Measurements from ENCODE around the gene MFF.

MFF gene

DNA sequence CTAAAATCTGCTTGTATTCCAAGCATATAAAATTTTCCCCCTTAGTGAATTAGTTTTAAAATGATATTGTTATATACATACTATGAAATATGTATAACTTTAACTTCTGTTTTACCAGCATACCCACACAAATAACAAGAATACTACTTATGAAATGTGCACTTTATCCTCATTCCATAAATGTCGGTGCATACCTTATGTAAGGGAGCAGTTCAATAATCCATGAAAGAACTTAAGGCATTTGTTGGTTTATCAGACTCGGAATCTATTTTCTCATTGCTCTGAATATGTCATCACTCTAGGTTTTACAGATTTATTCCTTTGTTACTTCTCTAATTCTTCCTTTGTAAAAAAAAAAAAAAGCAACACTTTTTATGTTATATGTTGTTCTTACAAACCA lies 12.5 kb upstream of the MFF start:
- H4K20me1 ChIP-seq (ENCODE audit: insufficient read depth, low read length): no peaks in the 10 kb centered on the region

GRCh38 chr2:227313310-227313709 lies 11.7 kb upstream of the MFF start:
- no peak overlapping the region for H2AFZ ChIP-seq (ENCODE audit: low read depth, low read length)
- TF ChIP-seq, protein P1, sequence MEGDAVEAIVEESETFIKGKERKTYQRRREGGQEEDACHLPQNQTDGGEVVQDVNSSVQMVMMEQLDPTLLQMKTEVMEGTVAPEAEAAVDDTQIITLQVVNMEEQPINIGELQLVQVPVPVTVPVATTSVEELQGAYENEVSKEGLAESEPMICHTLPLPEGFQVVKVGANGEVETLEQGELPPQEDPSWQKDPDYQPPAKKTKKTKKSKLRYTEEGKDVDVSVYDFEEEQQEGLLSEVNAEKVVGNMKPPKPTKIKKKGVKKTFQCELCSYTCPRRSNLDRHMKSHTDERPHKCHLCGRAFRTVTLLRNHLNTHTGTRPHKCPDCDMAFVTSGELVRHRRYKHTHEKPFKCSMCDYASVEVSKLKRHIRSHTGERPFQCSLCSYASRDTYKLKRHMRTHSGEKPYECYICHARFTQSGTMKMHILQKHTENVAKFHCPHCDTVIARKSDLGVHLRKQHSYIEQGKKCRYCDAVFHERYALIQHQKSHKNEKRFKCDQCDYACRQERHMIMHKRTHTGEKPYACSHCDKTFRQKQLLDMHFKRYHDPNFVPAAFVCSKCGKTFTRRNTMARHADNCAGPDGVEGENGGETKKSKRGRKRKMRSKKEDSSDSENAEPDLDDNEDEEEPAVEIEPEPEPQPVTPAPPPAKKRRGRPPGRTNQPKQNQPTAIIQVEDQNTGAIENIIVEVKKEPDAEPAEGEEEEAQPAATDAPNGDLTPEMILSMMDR (IDR thresholded peaks at IDR 0.05; ENCODE audit: low read depth, low read length): no peak
- no peak for TF ChIP-seq EZH2phosphoT487 (IDR thresholded peaks at IDR 0.05; ENCODE audit: low read depth)
- H3K4me3 ChIP-seq (ENCODE audit: low read length): no peak overlapping the region
- H3K4me1 ChIP-seq (ENCODE audit: low read length): peaks cover 10% of the 10 kb centered on the region
- no peaks in the 10 kb centered on the region for H3K79me2 ChIP-seq (ENCODE audit: low read length)
- no peak overlapping the region for H3K4me2 ChIP-seq (ENCODE audit: low read length)
- H3K27me3 ChIP-seq (ENCODE audit: low read depth, low read length): no peaks in the 10 kb centered on the region
- H3K36me3 ChIP-seq (replicated peaks; ENCODE audit: low read depth, low read length): no peaks in the 10 kb centered on the region
- no peaks in the 10 kb centered on the region for H4K20me1 ChIP-seq (ENCODE audit: insufficient read depth, low read length)
- no peaks in the 10 kb centered on the region for H3K9me3 ChIP-seq (ENCODE audit: insufficient read depth, low read length)
- no peak overlapping the region for H3K27ac ChIP-seq (ENCODE audit: low read length)
- no peak overlapping the region for H3K9ac ChIP-seq (ENCODE audit: low read length)

More for the DNA sequence above, 12.5 kb upstream of the MFF start:
- no peak overlapping the region for H3K27ac ChIP-seq (ENCODE audit: low read length)
- H2AFZ ChIP-seq (ENCODE audit: low read depth, low read length): no peak overlapping the region
- no peaks in the 10 kb centered on the region for H3K79me2 ChIP-seq (ENCODE audit: low read length)
- H3K4me1 ChIP-seq (ENCODE audit: low read length): peaks cover 11% of the 10 kb centered on the region
- H3K27me3 ChIP-seq (ENCODE audit: low read depth, low read length): no peaks in the 10 kb centered on the region
- H3K4me3 ChIP-seq (ENCODE audit: low read length): no peak overlapping the region
- TF ChIP-seq, protein P1 (IDR thresholded peaks at IDR 0.05; ENCODE audit: low read depth, low read length): no peak
- no peaks in the 10 kb centered on the region for H3K9me3 ChIP-seq (ENCODE audit: insufficient read depth, low read length)
- H3K4me2 ChIP-seq (ENCODE audit: low read length): no peak overlapping the region
- H3K36me3 ChIP-seq (replicated peaks; ENCODE audit: low read depth, low read length): no peaks in the 10 kb centered on the region
- H3K9ac ChIP-seq (ENCODE audit: low read length): no peak overlapping the region

DNA sequence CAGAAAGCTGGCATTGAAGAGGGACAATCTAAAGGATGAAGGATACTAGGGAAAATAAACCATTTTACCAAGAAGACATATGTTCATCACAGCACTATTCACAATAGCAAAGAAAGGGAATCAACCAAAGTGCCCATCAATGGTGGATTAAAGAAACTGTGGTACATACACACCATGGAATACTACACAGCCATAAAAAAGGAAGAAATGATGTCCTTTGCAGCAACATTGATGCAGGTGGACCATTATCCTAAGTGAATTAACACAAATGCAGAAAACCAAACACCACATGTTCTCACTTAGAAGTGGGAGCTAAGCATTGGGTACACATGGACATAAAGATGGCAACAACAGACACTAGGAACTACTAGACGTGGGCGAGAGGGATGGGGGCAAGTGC lies 7.2 kb upstream of the MFF start:
- Histone ChIP-seq H3K9me3 (ENCODE audit: insufficient read depth, low read length) (no peaks in the 10 kb centered on the region), H3K36me3 (replicated peaks; ENCODE audit: low read depth, low read length) (no peaks in the 10 kb centered on the region), H3K9ac (ENCODE audit: low read length) (no peak overlapping the region), H4K20me1 (ENCODE audit: insufficient read depth, low read length) (no peaks in the 10 kb centered on the region), H3K4me3 (ENCODE audit: low read length) (no peak overlapping the region), H3K4me2 (ENCODE audit: low read length) (no peak overlapping the region), H3K27me3 (ENCODE audit: low read depth, low read length) (no peaks in the 10 kb centered on the region), H3K79me2 (ENCODE audit: low read length) (no peaks in the 10 kb centered on the region), H3K27ac (ENCODE audit: low read length) (no peak overlapping the region), H3K4me1 (ENCODE audit: low read length) (no peaks in the 10 kb centered on the region), H2AFZ (ENCODE audit: low read depth, low read length) (no peak overlapping the region)
- TF ChIP-seq, protein P1 (IDR thresholded peaks at IDR 0.05; ENCODE audit: low read depth, low read length): no peak
- no peak for TF ChIP-seq EZH2phosphoT487 (IDR thresholded peaks at IDR 0.05; ENCODE audit: low read depth)

- Histone ChIP-seq H3K4me1 (ENCODE audit: low read length) (no peaks in the 10 kb centered on the region), H3K36me3 (replicated peaks; ENCODE audit: low read depth, low read length) (no peaks in the 10 kb centered on the region), H3K9me3 (ENCODE audit: insufficient read depth, low read length) (no peaks in the 10 kb centered on the region), H3K27ac (ENCODE audit: low read length) (no peak overlapping the region), H3K4me2 (ENCODE audit: low read length) (no peak overlapping the region), H3K27me3 (ENCODE audit: low read depth, low read length) (no peaks in the 10 kb centered on the region), H3K4me3 (ENCODE audit: low read length) (no peak overlapping the region), H2AFZ (ENCODE audit: low read depth, low read length) (no peak overlapping the region), H3K9ac (ENCODE audit: low read length) (no peak overlapping the region), H3K79me2 (ENCODE audit: low read length) (peaks cover 4% of the 10 kb centered on the region; the same call in 1 of the 2 replicates), H4K20me1 (ENCODE audit: insufficient read depth, low read length) (no peaks in the 10 kb centered on the region)
- TF ChIP-seq, protein P1 (IDR thresholded peaks at IDR 0.05; ENCODE audit: low read depth, low read length): no peak
- TF ChIP-seq EZH2phosphoT487 (IDR thresholded peaks at IDR 0.05; ENCODE audit: low read depth): no peak
Measured at GRCh38 chr2:227320305-227321094, 4.6 kb upstream of the MFF start.

All from OCI-LY3 (cell line).